Stimulated activated naive CD4-positive, alpha-beta T cell treated with Interleukin-2 at 50 U/mL for 16 hours (primary cell): Measurements from ENCODE around the gene ZNF827.

Experiments
- DNase-seq: peaks from one replicate; lab custom pipeline; 2025; lab: John Stamatoyannopoulos, UW

The ZNF827 gene, protein sequence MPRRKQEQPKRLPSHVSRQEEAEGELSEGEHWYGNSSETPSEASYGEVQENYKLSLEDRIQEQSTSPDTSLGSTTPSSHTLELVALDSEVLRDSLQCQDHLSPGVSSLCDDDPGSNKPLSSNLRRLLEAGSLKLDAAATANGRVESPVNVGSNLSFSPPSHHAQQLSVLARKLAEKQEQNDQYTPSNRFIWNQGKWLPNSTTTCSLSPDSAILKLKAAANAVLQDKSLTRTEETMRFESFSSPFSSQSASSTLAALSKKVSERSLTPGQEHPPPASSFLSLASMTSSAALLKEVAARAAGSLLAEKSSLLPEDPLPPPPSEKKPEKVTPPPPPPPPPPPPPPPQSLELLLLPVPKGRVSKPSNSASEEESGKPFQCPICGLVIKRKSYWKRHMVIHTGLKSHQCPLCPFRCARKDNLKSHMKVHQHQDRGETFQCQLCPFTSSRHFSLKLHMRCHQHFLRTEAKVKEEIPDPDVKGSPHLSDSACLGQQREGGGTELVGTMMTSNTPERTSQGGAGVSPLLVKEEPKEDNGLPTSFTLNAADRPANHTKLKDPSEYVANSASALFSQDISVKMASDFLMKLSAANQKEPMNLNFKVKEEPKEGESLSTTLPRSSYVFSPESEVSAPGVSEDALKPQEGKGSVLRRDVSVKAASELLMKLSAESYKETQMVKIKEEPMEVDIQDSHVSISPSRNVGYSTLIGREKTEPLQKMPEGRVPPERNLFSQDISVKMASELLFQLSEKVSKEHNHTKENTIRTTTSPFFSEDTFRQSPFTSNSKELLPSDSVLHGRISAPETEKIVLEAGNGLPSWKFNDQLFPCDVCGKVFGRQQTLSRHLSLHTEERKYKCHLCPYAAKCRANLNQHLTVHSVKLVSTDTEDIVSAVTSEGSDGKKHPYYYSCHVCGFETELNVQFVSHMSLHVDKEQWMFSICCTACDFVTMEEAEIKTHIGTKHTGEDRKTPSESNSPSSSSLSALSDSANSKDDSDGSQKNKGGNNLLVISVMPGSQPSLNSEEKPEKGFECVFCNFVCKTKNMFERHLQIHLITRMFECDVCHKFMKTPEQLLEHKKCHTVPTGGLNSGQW

GRCh38 chr4:145938618-145939440, at the start of gene ZNF827:
Gene ZNF827, minus strand, starts transcription at chr4:145938823. Its CDS starts 416 bp downstream, at chr4:145938407.
- peak; percentile 53 for DNase-seq

DNA sequence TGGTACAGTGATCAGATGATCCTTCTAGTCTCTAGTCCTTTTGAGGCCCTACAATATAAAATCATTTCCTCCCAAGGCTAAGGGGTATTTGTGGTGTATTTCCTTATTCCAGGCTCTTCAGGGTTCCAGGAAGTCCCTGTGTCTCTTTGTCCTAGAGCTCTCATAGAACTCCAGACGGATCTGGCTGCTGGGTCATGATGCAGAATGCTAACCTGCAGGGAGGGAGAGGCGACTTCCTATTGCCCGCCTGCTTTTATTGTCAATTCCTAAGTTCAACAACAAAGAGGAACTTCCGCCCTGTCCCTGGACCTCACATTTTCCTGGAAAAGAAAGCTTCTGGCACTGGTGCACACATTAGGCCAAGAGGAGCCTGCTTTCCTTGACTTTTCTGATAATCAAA, 45.9 kb upstream of the ZNF827 start:
- DNase-seq: no peak

GRCh38 chr4:145982791-145983190, 44.2 kb upstream of the ZNF827 start:
- no peak for DNase-seq

GRCh38 chr4:145979160-145979559, 40.5 kb upstream of the ZNF827 start:
- DNase-seq: no peak

DNA sequence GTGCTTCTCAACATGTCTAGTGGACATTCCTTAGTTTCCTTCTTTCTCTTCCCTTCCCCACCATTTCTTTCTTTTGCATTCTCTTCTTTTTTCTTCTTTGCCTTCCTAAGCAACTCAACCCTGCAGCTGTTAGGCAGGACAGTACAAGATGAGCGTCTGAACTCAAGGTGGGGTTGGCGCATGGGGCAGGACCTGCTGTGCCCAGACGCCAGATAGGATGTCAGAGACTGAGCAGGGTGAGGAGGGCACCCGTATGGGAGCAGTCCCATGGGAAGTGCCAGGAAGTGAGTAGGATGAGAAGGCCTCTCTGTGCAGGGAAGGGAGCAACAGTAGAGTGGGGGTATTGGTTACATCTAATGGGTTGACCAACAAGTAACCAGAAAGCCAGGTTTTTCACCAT, 38.1 kb upstream of the ZNF827 start:
- DNase-seq: no peak

- no peak for DNase-seq
Measured at GRCh38 chr4:145960012-145960411, 21.4 kb upstream of the ZNF827 start.

DNA sequence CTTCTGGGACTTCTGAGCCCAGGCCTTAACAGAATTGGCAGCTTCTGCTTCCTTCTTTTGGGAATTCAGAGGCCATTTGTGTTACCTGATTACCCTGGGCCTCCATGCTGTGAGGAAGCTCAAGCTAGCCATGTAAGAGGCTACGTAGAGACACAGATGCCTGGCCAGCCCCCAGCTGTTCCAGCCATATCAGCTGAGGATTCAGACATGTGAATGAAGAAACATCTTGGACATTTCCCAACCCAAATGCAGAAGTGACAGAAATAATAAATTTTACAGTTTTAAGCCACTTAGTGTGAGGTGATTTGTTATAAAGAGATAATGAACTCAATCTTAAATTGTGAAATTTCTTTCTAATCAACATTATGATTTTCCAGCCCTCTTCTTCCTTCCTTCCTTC, 18.7 kb upstream of the ZNF827 start:
- DNase-seq: no peak

DNA sequence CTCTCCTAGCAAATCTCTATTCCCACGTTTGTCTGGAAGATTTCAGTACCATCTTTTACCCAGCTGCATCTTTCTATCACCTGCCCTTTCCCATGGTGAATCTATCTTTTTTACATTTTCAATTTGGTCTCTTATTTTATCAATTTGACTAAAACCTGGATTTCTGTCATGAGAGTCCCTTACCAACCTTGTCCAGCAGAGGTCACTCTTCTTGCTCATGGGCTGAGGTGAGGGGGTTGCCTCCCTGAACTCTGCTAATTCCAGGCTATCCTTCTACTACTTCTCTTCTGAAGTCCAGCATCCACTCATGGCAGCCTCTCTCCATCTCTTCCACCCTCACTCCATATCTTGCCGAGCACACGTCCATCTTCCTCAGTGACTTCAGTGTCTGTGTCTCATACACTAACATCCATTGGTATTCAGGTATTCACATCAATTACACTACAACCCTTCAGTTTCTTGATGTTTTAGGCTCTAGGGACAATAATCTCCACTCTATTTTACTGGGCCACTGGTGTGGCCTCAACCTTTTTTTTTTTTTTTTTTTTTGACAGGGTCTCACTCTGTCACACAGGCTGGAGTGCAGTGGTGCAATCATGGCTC, 17.8 kb upstream of the ZNF827 start:
- DNase-seq: no peak

- no peak for DNase-seq
Measured at GRCh38 chr4:145954924-145955339, 16.3 kb upstream of the ZNF827 start.

- DNase-seq: no peak
Measured at GRCh38 chr4:145951931-145952330, 13.3 kb upstream of the ZNF827 start.

DNA sequence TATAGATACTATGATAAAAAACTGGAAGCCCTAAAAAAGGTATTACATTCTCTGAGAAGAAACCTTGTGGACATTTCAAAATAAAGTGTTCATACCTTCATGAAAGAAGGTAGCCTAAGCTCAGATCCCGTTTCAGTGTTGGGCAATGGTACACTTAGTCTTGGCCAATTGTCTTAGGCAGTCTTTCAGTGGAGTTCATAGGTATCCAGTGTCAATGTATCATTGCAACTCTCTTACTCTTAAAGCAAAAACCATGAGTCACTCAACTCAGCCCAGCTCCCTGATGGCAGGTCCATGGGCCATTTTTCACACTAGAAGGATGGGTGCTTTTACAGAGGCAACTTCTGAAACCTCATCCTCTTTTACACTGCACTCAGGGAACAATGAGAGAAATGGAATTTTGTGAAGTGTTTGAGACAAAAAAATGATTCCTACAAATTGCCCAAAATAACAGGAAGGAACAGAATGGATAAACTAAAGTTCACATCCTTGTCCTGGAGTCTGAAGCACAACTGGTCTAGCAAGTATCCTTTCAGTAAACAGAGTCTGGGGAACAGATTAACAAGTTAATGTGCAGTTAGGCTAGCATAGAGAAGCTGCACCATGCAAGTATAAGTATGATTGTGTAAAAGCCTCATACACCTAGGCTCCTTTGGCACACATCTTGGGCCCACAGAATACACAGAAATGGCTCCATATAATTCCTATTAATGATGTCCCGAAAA, 7.0 kb upstream of the ZNF827 start:
- DNase-seq: no peak

- no peak for DNase-seq
Measured at GRCh38 chr4:145944886-145945285, 6.3 kb upstream of the ZNF827 start.

DNA sequence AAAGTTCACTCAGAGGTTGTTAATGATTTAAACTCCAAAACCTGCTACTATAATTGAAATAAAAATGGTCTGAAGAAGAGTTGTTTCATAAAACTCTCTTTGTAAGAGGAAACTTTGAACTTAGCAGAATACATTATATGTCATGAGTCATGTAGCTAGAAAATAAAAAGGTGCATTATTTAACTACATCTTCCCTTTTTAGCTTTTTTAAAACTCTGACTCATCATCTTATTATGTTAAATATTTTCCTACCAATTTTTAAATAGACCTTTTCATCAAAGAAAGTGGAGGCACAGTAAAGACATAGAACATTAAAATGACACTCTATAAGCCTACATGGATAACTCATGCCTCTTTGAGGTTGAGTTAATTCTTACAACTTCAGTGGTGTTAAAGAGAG, 1.2 kb upstream of the ZNF827 start:
- no peak for DNase-seq

GRCh38 chr4:145939441-145939750, 773 bp upstream of the ZNF827 start:
- DNase-seq: no peak

- peak; percentile 60 for DNase-seq
Measured at GRCh38 chr4:145937971-145938611, 532 bp downstream of the ZNF827 start.

DNA sequence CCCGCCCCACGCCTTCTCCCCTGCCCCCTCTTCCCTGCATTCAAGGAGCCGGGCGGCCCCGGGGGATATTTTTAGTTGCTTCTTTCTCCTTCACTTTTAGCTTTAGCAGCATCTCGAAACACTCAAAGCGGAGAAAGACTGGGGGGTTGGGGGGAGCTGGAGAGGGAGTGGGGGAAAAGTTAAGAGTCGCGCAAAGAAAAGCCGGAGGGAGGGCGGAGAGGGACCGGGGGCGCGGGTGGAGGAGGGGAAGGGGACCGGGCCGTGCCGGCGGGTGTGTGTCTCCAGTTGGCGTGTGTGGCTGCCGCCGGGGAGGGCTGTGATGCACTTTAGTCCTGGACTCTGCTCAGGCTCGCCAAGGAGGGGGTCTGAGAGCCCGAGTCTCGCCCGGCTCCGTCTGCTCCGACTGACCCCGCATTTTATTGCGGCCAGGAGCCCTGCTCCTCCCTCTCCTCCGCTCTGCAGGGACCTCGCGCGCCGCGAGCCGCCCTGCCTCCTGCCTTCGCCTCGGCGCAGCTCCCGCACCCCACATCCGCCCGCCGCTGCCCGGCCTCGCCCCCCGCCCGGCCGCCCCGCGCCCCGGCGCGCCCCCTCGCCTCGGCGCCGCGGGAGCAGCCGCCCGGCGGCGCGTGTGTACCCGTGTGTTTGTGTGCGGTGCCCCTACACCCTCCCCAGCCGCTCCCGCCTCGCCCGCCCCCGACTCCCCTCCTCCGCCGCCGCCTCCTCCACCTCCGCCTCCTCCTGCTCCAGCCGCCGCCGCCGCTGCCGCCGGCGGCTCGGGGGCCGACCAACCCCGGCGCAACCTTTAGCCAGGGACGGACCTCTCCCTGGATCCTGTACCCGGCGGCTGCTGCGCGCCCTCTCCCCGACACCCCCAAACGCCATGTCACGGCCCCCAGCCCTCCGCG, 1.4 kb downstream of the ZNF827 start:
- peak; percentile 37 for DNase-seq

DNA sequence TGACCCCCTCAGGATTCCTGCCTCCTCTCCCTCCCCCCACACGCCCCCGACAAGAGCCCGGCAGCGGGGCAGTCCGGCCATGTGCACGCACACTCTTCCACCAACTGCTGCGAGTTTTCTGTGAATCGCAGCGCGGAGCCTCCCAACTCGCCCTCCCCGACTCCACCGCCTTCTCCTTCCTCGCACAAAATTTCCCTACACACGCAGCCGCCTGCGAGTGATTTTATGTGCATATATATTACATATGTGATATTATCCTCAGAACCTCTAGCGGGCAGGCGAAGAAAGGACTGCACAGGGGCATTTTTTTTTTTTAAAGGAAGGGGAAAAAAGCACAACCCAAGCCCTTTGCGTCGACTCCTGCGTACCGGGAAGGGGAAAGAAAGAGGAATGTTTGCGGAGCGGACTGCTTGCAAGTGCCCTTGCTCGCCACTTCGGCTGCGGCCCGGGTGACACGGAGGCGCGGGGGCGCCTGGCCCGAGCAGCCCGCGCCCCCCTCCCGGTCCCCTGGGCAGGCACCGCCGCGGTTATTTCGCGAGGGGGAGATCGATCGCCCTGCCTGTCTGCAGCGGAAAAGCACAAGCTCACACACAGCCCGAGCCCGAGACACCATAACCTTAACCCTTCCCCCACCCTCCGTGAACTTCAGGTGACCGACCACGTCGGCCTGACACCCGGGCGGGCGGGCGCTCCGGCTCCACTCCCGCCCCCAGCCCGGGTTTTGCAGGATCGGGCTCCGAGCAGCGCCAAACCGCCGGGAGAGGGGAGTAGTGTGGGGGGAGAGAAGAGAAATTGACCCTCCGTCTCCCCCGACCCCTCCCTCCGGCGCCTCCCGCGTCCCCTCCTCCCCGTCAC, 2.3 kb downstream of the ZNF827 start:
- DNase-seq: peak; percentile 52
